ENCODE results near the gene MEIS1. TPM values are rescaled to one million over a fixed set of nuclear protein-coding genes. Genes with fewer than 3 reads are reported as not detected.
"Not testable (repeated sequence)": the region's sequence is repeated elsewhere in the genome, so short reads cannot be mapped to it uniquely, and the experiment has no call there.

The MEIS1 gene
- total and polyA plus RNA-seq, 2 donors (not counting 1 experiment from before 2014, with no cell fraction given) = 0.03 TPM; not detected in 1

DNA sequence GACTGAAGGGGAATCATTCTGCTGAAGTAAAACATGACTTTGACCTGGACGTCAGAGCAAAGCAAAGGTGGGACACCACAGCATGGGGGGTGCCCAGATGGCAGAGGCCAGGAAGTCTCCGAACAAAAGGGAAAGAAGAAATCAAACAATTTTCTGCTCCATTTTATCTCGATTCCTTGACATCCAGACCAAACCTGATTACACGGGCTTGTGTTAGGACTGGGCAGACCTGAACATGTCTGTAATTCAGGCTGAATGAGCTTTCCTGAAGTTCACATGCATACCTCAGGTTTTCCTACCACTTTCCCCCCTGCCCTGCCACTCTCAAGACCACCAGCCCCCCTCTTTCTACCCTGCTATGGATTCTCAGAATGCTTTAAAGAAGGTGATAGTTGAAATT lies 44.8 kb upstream of the MEIS1 start:
- H3K79me2 ChIP-seq (ENCODE audit: control insufficient read depth, insufficient read depth, low read length) = no peaks in the 10 kb centered on the region
- CTCF ChIA-PET = no interaction called here
- H3K4me3 ChIP-seq (ENCODE audit: control extremely low read depth in 1 of 5, extremely low read depth in 1 of 5, insufficient read depth in 1 of 5, low read depth in 2 of 5, low read length in 4 of 5) = no peak overlapping the region
- no peak overlapping the region for H3K4me2 ChIP-seq (replicated peaks; ENCODE audit: low read depth, low read length, poor library complexity, severe bottlenecking)
- no peaks in the 10 kb centered on the region for H3K9me3 ChIP-seq (ENCODE audit: control extremely low read depth in 1 of 3, control insufficient read depth in 2 of 3, insufficient read depth in 1 of 3, low read length in 2 of 3)
- peaks cover 6% of the 10 kb centered on the region for H3K27me3 Mint-ChIP-seq
- DNase-seq = no peak
- H3K4me1 Mint-ChIP-seq = no peaks in the 10 kb centered on the region
- ATAC-seq (ENCODE audit: low read depth) = no peak
- no peak overlapping the region for H3K27ac ChIP-seq (ENCODE audit: low read length in 2 of 2)
- no peak for TF ChIP-seq EZH2 (IDR thresholded peaks at IDR 0.05; ENCODE audit: borderline replicate concordance, insufficient read depth, low read depth, low read length, poor library complexity, severe bottlenecking)
- TF ChIP-seq, protein P1, sequence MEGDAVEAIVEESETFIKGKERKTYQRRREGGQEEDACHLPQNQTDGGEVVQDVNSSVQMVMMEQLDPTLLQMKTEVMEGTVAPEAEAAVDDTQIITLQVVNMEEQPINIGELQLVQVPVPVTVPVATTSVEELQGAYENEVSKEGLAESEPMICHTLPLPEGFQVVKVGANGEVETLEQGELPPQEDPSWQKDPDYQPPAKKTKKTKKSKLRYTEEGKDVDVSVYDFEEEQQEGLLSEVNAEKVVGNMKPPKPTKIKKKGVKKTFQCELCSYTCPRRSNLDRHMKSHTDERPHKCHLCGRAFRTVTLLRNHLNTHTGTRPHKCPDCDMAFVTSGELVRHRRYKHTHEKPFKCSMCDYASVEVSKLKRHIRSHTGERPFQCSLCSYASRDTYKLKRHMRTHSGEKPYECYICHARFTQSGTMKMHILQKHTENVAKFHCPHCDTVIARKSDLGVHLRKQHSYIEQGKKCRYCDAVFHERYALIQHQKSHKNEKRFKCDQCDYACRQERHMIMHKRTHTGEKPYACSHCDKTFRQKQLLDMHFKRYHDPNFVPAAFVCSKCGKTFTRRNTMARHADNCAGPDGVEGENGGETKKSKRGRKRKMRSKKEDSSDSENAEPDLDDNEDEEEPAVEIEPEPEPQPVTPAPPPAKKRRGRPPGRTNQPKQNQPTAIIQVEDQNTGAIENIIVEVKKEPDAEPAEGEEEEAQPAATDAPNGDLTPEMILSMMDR (IDR thresholded peaks at IDR 0.05) = no peak
- no peaks in the 10 kb centered on the region for H4K20me1 ChIP-seq (ENCODE audit: control insufficient read depth, insufficient read depth, low read length, poor library complexity, severe bottlenecking)
- intact Hi-C loops (cut with micrococcal nuclease) = no loop called here
- no peaks in the 10 kb centered on the region for H3K9me3 Mint-ChIP-seq (ENCODE audit: insufficient read depth)
- H3K4me3 Mint-ChIP-seq = no peak overlapping the region
- POLR2A ChIA-PET = no interaction called here
- no peak overlapping the region for H3K27ac Mint-ChIP-seq
- no peak overlapping the region for H3K9ac ChIP-seq (ENCODE audit: low read length)
- no peaks in the 10 kb centered on the region for H3K36me3 ChIP-seq (replicated peaks in 1 of 2; ENCODE audit: control extremely low read depth in 1 of 2, control insufficient read depth in 1 of 2, extremely low read depth in 1 of 2, insufficient read depth in 2 of 2, low read length in 1 of 2)
- peaks cover 0 to 3% (median 0%) of the 10 kb centered on the region in 4 experiments for H3K27me3 ChIP-seq (replicated peaks in 1 of 4; ENCODE audit: control extremely low read depth in 1 of 4, control insufficient read depth in 3 of 4, insufficient read depth in 4 of 4, low read length in 3 of 4)
- H3K4me1 ChIP-seq (ENCODE audit: control insufficient read depth in 2 of 2, insufficient read depth in 2 of 2, low read length in 2 of 2) = no peaks in the 10 kb centered on the region
- H2AFZ ChIP-seq (ENCODE audit: insufficient read depth, low read depth, low read length, poor library complexity, severe bottlenecking) = no peak overlapping the region
- 100% methylated on average over 2 of the region's 4 CpGs for WGBS (ENCODE audit: insufficient coverage)

DNA sequence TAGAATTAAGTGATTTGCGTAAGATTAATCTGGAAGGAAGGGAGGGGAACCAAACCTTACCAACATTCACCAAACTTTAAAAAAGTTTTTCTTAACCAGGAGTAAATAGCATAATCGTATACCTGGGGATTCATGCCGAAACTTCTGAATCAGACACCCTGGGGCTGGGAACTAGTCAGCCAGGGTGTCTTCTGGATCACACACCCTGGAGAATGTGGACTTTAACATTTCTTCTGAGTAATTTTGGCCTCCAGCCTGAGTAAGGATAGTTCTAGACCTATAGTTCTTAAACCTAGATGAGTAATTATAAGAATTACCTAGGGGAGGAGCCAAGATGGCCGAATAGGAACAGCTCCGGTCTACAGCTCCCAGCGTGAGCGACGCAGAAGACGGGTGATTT lies 44.1 kb upstream of the MEIS1 start:
- POLR2A ChIA-PET = no interaction called here
- H3K9me3 Mint-ChIP-seq (ENCODE audit: insufficient read depth) = no peaks in the 10 kb centered on the region
- DNase-seq (no peak), ATAC-seq (ENCODE audit: low read depth) (no peak)
- Histone ChIP-seq H3K27ac (ENCODE audit: low read length in 2 of 2) (no peak overlapping the region), H4K20me1 (ENCODE audit: control insufficient read depth, insufficient read depth, low read length, poor library complexity, severe bottlenecking) (no peaks in the 10 kb centered on the region), H3K4me3 (ENCODE audit: control extremely low read depth in 1 of 5, extremely low read depth in 1 of 5, insufficient read depth in 1 of 5, low read depth in 2 of 5, low read length in 4 of 5) (no peak overlapping the region), H3K4me1 (ENCODE audit: control insufficient read depth in 2 of 2, insufficient read depth in 2 of 2, low read length in 2 of 2) (no peaks in the 10 kb centered on the region), H3K9me3 (ENCODE audit: control extremely low read depth in 1 of 3, control insufficient read depth in 2 of 3, insufficient read depth in 1 of 3, low read length in 2 of 3) (no peaks in the 10 kb centered on the region), H3K9ac (ENCODE audit: low read length) (no peak overlapping the region), H3K36me3 (replicated peaks in 1 of 2; ENCODE audit: control extremely low read depth in 1 of 2, control insufficient read depth in 1 of 2, extremely low read depth in 1 of 2, insufficient read depth in 2 of 2, low read length in 1 of 2) (no peaks in the 10 kb centered on the region), H3K79me2 (ENCODE audit: control insufficient read depth, insufficient read depth, low read length) (no peaks in the 10 kb centered on the region), H3K4me2 (replicated peaks; ENCODE audit: low read depth, low read length, poor library complexity, severe bottlenecking) (no peak overlapping the region), H3K27me3 (replicated peaks in 1 of 4; ENCODE audit: control extremely low read depth in 1 of 4, control insufficient read depth in 3 of 4, insufficient read depth in 4 of 4, low read length in 3 of 4) (no peaks in the 10 kb centered on the region), H2AFZ (ENCODE audit: insufficient read depth, low read depth, low read length, poor library complexity, severe bottlenecking) (no peak overlapping the region)
- no peak overlapping the region for H3K27ac Mint-ChIP-seq
- CTCF ChIA-PET = no interaction called here
- TF ChIP-seq, protein P1 (IDR thresholded peaks at IDR 0.05) = no peak
- TF ChIP-seq EZH2 (IDR thresholded peaks at IDR 0.05; ENCODE audit: borderline replicate concordance, insufficient read depth, low read depth, low read length, poor library complexity, severe bottlenecking) = no peak
- H3K4me3 Mint-ChIP-seq = no peak overlapping the region
- intact Hi-C loops (cut with micrococcal nuclease) = no loop called here
- H3K4me1 Mint-ChIP-seq = no peaks in the 10 kb centered on the region
- 96% methylated on average over 8 of the region's 9 CpGs for WGBS (ENCODE audit: insufficient coverage)
- H3K27me3 Mint-ChIP-seq = peaks cover 6% of the 10 kb centered on the region

DNA sequence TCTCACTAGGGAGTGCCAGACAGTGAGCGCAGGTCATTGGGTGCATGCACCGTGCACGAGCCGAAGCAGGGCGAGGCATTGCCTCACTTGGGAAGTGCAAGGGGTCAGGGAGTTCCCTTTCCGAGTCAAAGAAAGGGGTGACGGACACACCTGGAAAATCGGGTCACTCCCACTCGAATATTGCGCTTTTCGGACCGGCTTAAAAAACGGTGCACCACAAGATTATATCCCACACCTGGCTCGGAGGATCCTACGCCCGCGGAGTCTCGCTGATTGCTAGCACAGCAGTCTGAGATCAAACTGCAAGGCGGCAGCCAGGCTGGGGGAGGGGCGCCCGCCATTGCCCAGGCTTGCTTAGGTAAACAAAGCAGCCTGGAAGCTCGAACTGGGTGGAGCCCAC lies 43.7 kb upstream of the MEIS1 start:
- ATAC-seq (ENCODE audit: low read depth); H4K20me1 ChIP-seq (ENCODE audit: control insufficient read depth, insufficient read depth, low read length, poor library complexity, severe bottlenecking); H3K4me1 ChIP-seq (ENCODE audit: control insufficient read depth in 2 of 2, insufficient read depth in 2 of 2, low read length in 2 of 2); H2AFZ ChIP-seq (ENCODE audit: insufficient read depth, low read depth, low read length, poor library complexity, severe bottlenecking); H3K79me2 ChIP-seq (ENCODE audit: control insufficient read depth, insufficient read depth, low read length); intact Hi-C loops (cut with micrococcal nuclease); DNase-seq; POLR2A ChIA-PET; H3K4me3 ChIP-seq (ENCODE audit: control extremely low read depth in 1 of 5, extremely low read depth in 1 of 5, insufficient read depth in 1 of 5, low read depth in 2 of 5, low read length in 4 of 5); H3K9me3 ChIP-seq (ENCODE audit: control extremely low read depth in 1 of 3, control insufficient read depth in 2 of 3, insufficient read depth in 1 of 3, low read length in 2 of 3); H3K9ac ChIP-seq (ENCODE audit: low read length); H3K27ac Mint-ChIP-seq; H3K4me2 ChIP-seq (replicated peaks; ENCODE audit: low read depth, low read length, poor library complexity, severe bottlenecking); H3K9me3 Mint-ChIP-seq (ENCODE audit: insufficient read depth); H3K4me1 Mint-ChIP-seq; H3K27me3 Mint-ChIP-seq; H3K27me3 ChIP-seq (replicated peaks in 1 of 4; ENCODE audit: control extremely low read depth in 1 of 4, control insufficient read depth in 3 of 4, insufficient read depth in 4 of 4, low read length in 3 of 4); H3K27ac ChIP-seq (ENCODE audit: low read length in 2 of 2); H3K36me3 ChIP-seq (replicated peaks in 1 of 2; ENCODE audit: control extremely low read depth in 1 of 2, control insufficient read depth in 1 of 2, extremely low read depth in 1 of 2, insufficient read depth in 2 of 2, low read length in 1 of 2); CTCF ChIA-PET; H3K4me3 Mint-ChIP-seq: not testable (repeated sequence)
- no CpG with 5 or more reads among the region's 22 CpGs for WGBS (ENCODE audit: insufficient coverage)

Measured in B cell (primary cell).